Heart right ventricle (tissue), 16 donors: Measurements from ENCODE around the gene VSX1. TPM values are rescaled to one million over a fixed set of nuclear protein-coding genes. Genes with fewer than 3 reads are reported as not detected.

ENCODE experiments used
- ATAC-seq, 8 donors: fragments of 200-7000 bp; cut with Tn5 transposase; one replicate each; pipeline ENCODE4 v1.9.1; 2020; ENCODE audit warnings: mild to moderate bottlenecking in 8 of 8, moderate library complexity in 8 of 8, moderate number of reproducible peaks in 1 of 8
- DNase-seq, 2 donors: peaks; one replicate each; pipeline ENCODE4 v3.0.0-alpha.2; 2020
- H3K27ac ChIP-seq, 10 donors: fragments of 200-600 bp; sonication (generic) in 2 of 10; one replicate each; pipeline versions ENCODE4 v1.5.0 to v1.8.0; 2020 to 2022; ENCODE audit warnings: mild to moderate bottlenecking in 3 of 10
- H3K27me3 ChIP-seq, 7 donors: fragments of 200-600 bp; one replicate each; pipeline ENCODE4 v1.8.0; 2021 to 2022; ENCODE audit warnings: mild to moderate bottlenecking in 2 of 7
- H3K36me3 ChIP-seq, 9 donors: fragments of 200-600 bp; sonication (generic) in 1 of 9; one replicate each; pipeline versions ENCODE4 v1.5.0 to v1.8.0; 2020 to 2022; ENCODE audit warnings: mild to moderate bottlenecking in 2 of 9
- H3K4me1 ChIP-seq, 9 donors: fragments of 200-600 bp; sonication (generic) in 1 of 9; one replicate each; pipeline versions ENCODE4 v1.5.0 to v1.8.0; 2020 to 2022; ENCODE audit warnings: mild to moderate bottlenecking in 4 of 9
- H3K4me3 ChIP-seq, 10 donors: fragments of 200-600 bp; sonication (generic) in 2 of 10; one replicate each; pipeline versions ENCODE4 v1.5.0 to v1.8.0; 2020 to 2022; ENCODE audit warnings: mild to moderate bottlenecking in 7 of 10, moderate library complexity in 2 of 10
- H3K9me3 ChIP-seq, 11 donors: fragments of 200-600 bp in 10 of 11; sonication (generic) in 2 of 11; one replicate each; pipeline versions ENCODE4 v1.5.0 to v1.8.0; 2013 to 2022; ENCODE audit warnings: mild to moderate bottlenecking in 2 of 11, control low read depth in 1 of 11, moderate library complexity in 1 of 11
- CTCF ChIP-seq, 9 donors: fragments of 200-600 bp; sonication (generic) in 2 of 9; IDR thresholded peaks; one replicate each; pipeline versions ENCODE4 v1.5.0 to v1.8.0; 2021 to 2022; ENCODE audit warnings: antibody characterized with exemption in 9 of 9, mild to moderate bottlenecking in 5 of 9, moderate library complexity in 1 of 9
- WGBS, 2 donors: extraction: QIAGEN DNeasy Blood & Tissue Kit; methylation state at CpG; one replicate each; pipeline ENCODE4 v1.1.7; 2013; ENCODE audit warnings: inconsistent platforms in 1 of 2; 5-methylcytosine and 5-hydroxymethylcytosine counted together
- intact Hi-C, 10 donors: fragments of 100-400 bp; cut with DNase I; formaldehyde crosslinking; loops; one replicate each; pipeline versions ENCODE4 v1.11.1 to v1.14.2; 2022
- polyA plus RNA-seq, 2 donors: library from polyadenylated mRNA; stranded (reverse); fragments of 200-250 nt; gene quantifications; one replicate each; pipeline ENCODE4 v1.2.3, GENCODE V29; 2013
- total RNA-seq, 10 donors: library from RNA; stranded (reverse); fragmentation: NEBNext Ultra II Directional in 3 of 10; extraction: Animal tissue kit (Norgen Biotek cat#: 25700) in 3 of 10; gene quantifications; one replicate each; pipeline versions ENCODE4 v1.2.1 to v1.2.4, GENCODE V29; 2021 to 2023
- donor health status: Arrhythmogenic right ventricular cardiomyopathy.
- donor health status: ischemic (EF 13 %, LVEDD 7.1; RV severe dilation, severe dysfunction).
- donor health status: healthy with polysubstance abuse.
- donor health status: DM: no; HTN: yes; CAD: no.
- donor health status: DM: no; HTN: no; CAD: no.
- donor health status: ischemic (EF 25% LVEDD 6.9; RV normal size, moderate dysfunction).
- donor health status: ischemic (EF 25% LVEDD 5.7; RV mildly dilated, moderate dysfunction).
- donor health status: healthy.
- donor health status: DM: yes; HTN: yes; CAD: no.
- donor health status: Ischemic cardiomyopathy.
- donor health status: ischemic (EF 35%, LVEDD 5.7; RV mildly dilated, moderate dysfunction).
- donor health status: nonischemic (EF 11% LVEDD 7.7; RV severe dilation, severe dysfunction).
- donor health status: DM: yes; HTN: yes; CAD: no.
- donor health status: PGD.
- donor health status: ischemic (EF 29% LVEDD 5.4; RV normal size, mild dysfunction).
- donor health status: nonischemic (EF 23%, LVEDD 6.1; RV moderate dilation, normal function).

The VSX1 gene
- total and polyA plus RNA-seq, 12 donors, result 0.16 to 0.79 (median 0.34) TPM; not detected in 2

DNA sequence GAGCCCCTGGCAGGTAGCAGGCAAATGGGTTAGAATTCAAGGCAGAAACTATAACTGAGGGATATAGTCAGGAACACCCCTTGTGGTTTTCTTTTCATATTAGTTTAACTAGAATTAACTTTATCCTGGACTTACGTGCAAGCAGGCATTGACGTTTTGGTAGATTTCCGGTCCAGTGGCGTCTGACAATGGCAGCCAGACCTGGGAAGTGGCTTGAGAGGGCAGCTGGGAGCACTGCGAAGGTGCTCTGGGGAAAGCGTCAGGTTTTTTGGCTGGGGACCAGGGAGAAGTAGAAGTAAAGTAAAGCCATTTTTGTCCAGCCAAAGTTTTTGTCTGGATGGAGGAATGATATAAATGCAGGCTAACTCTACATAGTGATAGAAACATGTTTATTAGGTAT is 15.6 kb downstream of the VSX1 start:
- Histone ChIP-seq H3K27me3 (peaks cover 0 to 42% (median 10%) of the 10 kb centered on the region in 7 donors), H3K4me3 (no peak overlapping the region), H3K4me1 (peaks cover 0 to 20% (median 11%) of the 10 kb centered on the region in 9 donors), H3K36me3 (no peaks in the 10 kb centered on the region), H3K9me3 (no peaks in the 10 kb centered on the region), H3K27ac (no peak overlapping the region)
- 18 to 21% methylated on average over 6 of the region's 6 CpGs for WGBS, 2 donors
- ATAC-seq, result no peak
- no peak for TF ChIP-seq CTCF (IDR thresholded peaks at IDR 0.05)
- intact Hi-C loops, result loop anchor here in 7 of 10 donors (5.0 to 10.0 kb wide), 4 partner anchors 34 to 338 kb away; partner anchors contain the start of genes ABHD12 (in 3 of the 7) and GINS1 (in 1 of the 7)
- DNase-seq, result no peak

GRCh38 chr20:25065625-25066338 is 16.2 kb downstream of the VSX1 start:
- intact Hi-C loops, result loop anchor here in 9 of 10 donors (1.0 to 10.0 kb wide), 8 partner anchors 33 to 339 kb away; partner anchors contain the start of genes ABHD12 (in 3 of the 9) and GINS1 (in 1 of the 9)
- 28% methylated on average over 9 of the region's 9 CpGs for WGBS, 2 donors
- H3K4me3 ChIP-seq, result no peak overlapping the region
- no peaks in the 10 kb centered on the region for H3K36me3 ChIP-seq
- peaks cover 0 to 36% (median 10%) of the 10 kb centered on the region in 7 donors for H3K27me3 ChIP-seq
- DNase-seq (peak; percentile 37 to 60), ATAC-seq (peak; percentile 53 to 92 (median 79))
- no peaks in the 10 kb centered on the region for H3K9me3 ChIP-seq
- peaks cover 0 to 20% (median 11%) of the 10 kb centered on the region in 9 donors for H3K4me1 ChIP-seq
- H3K27ac ChIP-seq, result peak overlapping the region in 1 of 10 donors; percentile 1
- TF ChIP-seq CTCF (IDR thresholded peaks at IDR 0.05), result peak; percentile 69 to 94 (median 81)

DNA sequence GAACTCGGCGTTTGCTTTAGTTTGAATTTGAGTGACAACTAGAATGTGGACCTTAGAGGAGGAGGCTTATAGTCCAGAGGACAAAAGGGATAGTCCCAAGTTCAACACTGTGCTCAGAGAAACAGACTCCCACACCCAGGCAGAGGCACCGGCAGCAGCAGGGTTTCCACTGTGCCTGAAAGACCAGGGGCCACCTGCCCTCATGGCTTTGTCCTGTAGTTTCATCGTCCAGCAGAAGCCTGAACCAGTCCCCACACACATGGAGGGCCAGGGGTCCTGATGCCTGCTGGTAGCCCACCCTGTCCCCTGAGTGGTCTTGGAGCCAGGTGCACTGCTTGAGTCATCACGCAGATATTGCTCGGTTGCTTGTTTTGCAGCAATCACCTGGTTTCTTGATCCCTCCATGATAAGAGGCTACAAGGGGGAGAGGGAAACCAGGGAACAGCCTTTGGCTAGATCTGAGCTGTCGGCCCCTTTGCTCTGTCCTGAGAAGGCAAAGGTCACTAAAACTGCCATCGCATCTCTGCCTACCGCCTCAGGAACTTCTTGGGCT is 16.8 kb downstream of the VSX1 start:
- peaks cover 0 to 32% (median 10%) of the 10 kb centered on the region in 7 donors for H3K27me3 ChIP-seq
- WGBS, 2 donors, result 63 to 72% methylated on average over 9 of the region's 9 CpGs
- peak in 5 of 8 donors; percentile 9 to 43 (median 19) for ATAC-seq
- H3K4me1 ChIP-seq, result peaks cover 0 to 20% (median 11%) of the 10 kb centered on the region in 9 donors
- no peak overlapping the region for H3K4me3 ChIP-seq
- intact Hi-C loops, result loop anchor here in 9 of 10 donors (1.0 to 10.0 kb wide), 8 partner anchors 33 to 340 kb away; partner anchors contain the start of genes ABHD12 (in 3 of the 9) and GINS1 (in 1 of the 9)
- H3K9me3 ChIP-seq, result no peaks in the 10 kb centered on the region
- H3K36me3 ChIP-seq, result no peaks in the 10 kb centered on the region
- no peak for TF ChIP-seq CTCF (IDR thresholded peaks at IDR 0.05)
- H3K27ac ChIP-seq, result peak overlapping the region in 1 of 10 donors; percentile 1
- no peak for DNase-seq

- 84 to 89% methylated on average over 4 of the region's 4 CpGs for WGBS, 2 donors
- ATAC-seq (no peak), DNase-seq (no peak)
- Histone ChIP-seq H3K9me3 (no peaks in the 10 kb centered on the region), H3K27ac (no peak overlapping the region), H3K36me3 (no peaks in the 10 kb centered on the region), H3K27me3 (peaks cover 0 to 27% (median 6%) of the 10 kb centered on the region in 7 donors), H3K4me3 (no peak overlapping the region), H3K4me1 (peaks cover 0 to 20% (median 11%) of the 10 kb centered on the region in 9 donors)
- TF ChIP-seq CTCF (IDR thresholded peaks at IDR 0.05), result no peak
- intact Hi-C loops, result loop anchor here in 9 of 10 donors (1.0 to 10.0 kb wide), 10 partner anchors 32 to 340 kb away; partner anchors contain the start of genes ABHD12 (in 3 of the 9) and GINS1 (in 1 of the 9)
Measured at GRCh38 chr20:25064561-25065071, 17.3 kb downstream of the VSX1 start.
